ENCODE data around the gene JMJD6.
A peak's percentile ranks its signal among the peaks of the same experiment; 100 is the strongest.

JMJD6 gene

GRCh38 chr17:76736349-76737081, 10.1 kb upstream of the JMJD6 start:
- Histone ChIP-seq H3F3A (ENCODE audit: insufficient read depth, low read length) (peaks cover 29% of the 10 kb centered on the region), H4K20me1 (ENCODE audit: insufficient read depth, low read length) (no peaks in the 10 kb centered on the region), H3K4me1 (ENCODE audit: insufficient read depth, low read length, severe bottlenecking) (peaks cover 68% of the 10 kb centered on the region), H3K4me2 (ENCODE audit: low read length) (peak overlapping the region; percentile 89), H3K4me3 (ENCODE audit: low read depth, low read length, poor library complexity, severe bottlenecking) (peak overlapping the region; percentile 96), H3K9me3 (ENCODE audit: low read length) (no peaks in the 10 kb centered on the region), H3K27ac (ENCODE audit: low read depth, low read length, poor library complexity, severe bottlenecking) (peak overlapping the region; percentile 96), H3K36me3 (ENCODE audit: insufficient read depth, low read length) (peaks cover 58% of the 10 kb centered on the region), H3K9me2 (ENCODE audit: low read depth, low read length) (no peaks in the 10 kb centered on the region), H3K27me3 (ENCODE audit: insufficient read depth, low read length) (no peaks in the 10 kb centered on the region), H3K79me2 (ENCODE audit: insufficient read depth, low read length) (peaks cover 43% of the 10 kb centered on the region), H3K9ac (ENCODE audit: low read length) (peak overlapping the region; percentile 100), H2AFZ (ENCODE audit: low read length) (no peak overlapping the region)
- TF ChIP-seq EZH2 (IDR thresholded peaks at IDR 0.05; ENCODE audit: borderline replicate concordance, low read length) (no peak), CTCF (IDR thresholded peaks at IDR 0.05; ENCODE audit: low read length) (no peak; the same call in 1 of the 2 replicates)

- peak overlapping the region; percentile 100 for H3K9ac ChIP-seq (ENCODE audit: low read length)
- no peaks in the 10 kb centered on the region for H3K27me3 ChIP-seq (ENCODE audit: insufficient read depth, low read length)
- peaks cover 60% of the 10 kb centered on the region for H3K36me3 ChIP-seq (ENCODE audit: insufficient read depth, low read length)
- H3K79me2 ChIP-seq (ENCODE audit: insufficient read depth, low read length) = peaks cover 43% of the 10 kb centered on the region
- H3K27ac ChIP-seq (ENCODE audit: low read depth, low read length, poor library complexity, severe bottlenecking) = peak overlapping the region; percentile 96
- H3F3A ChIP-seq (ENCODE audit: insufficient read depth, low read length) = peaks cover 31% of the 10 kb centered on the region
- no peaks in the 10 kb centered on the region for H4K20me1 ChIP-seq (ENCODE audit: insufficient read depth, low read length)
- no peaks in the 10 kb centered on the region for H3K9me3 ChIP-seq (ENCODE audit: low read length)
- peak overlapping the region; percentile 89 for H3K4me2 ChIP-seq (ENCODE audit: low read length)
- no peak overlapping the region for H2AFZ ChIP-seq (ENCODE audit: low read length)
- TF ChIP-seq EZH2 (IDR thresholded peaks at IDR 0.05; ENCODE audit: borderline replicate concordance, low read length) (no peak), CTCF (IDR thresholded peaks at IDR 0.05; ENCODE audit: low read length) (no peak)
- peaks cover 67% of the 10 kb centered on the region for H3K4me1 ChIP-seq (ENCODE audit: insufficient read depth, low read length, severe bottlenecking)
- H3K9me2 ChIP-seq (ENCODE audit: low read depth, low read length) = no peaks in the 10 kb centered on the region
- peak overlapping the region; percentile 96 for H3K4me3 ChIP-seq (ENCODE audit: low read depth, low read length, poor library complexity, severe bottlenecking)
Observed at GRCh38 chr17:76735586-76736348, 9.4 kb upstream of the JMJD6 start.

- no peaks in the 10 kb centered on the region for H4K20me1 ChIP-seq (ENCODE audit: insufficient read depth, low read length)
- H2AFZ ChIP-seq (ENCODE audit: low read length) = no peak overlapping the region
- peak overlapping the region; percentile 96 for H3K4me3 ChIP-seq (ENCODE audit: low read depth, low read length, poor library complexity, severe bottlenecking)
- peak overlapping the region; percentile 96 for H3K27ac ChIP-seq (ENCODE audit: low read depth, low read length, poor library complexity, severe bottlenecking)
- TF ChIP-seq EZH2 (IDR thresholded peaks at IDR 0.05; ENCODE audit: borderline replicate concordance, low read length) (no peak), CTCF (IDR thresholded peaks at IDR 0.05; ENCODE audit: low read length) (no peak)
- H3K36me3 ChIP-seq (ENCODE audit: insufficient read depth, low read length) = peaks cover 65% of the 10 kb centered on the region
- peaks cover 31% of the 10 kb centered on the region for H3F3A ChIP-seq (ENCODE audit: insufficient read depth, low read length)
- H3K9ac ChIP-seq (ENCODE audit: low read length) = peak overlapping the region; percentile 100
- peak overlapping the region; percentile 89 for H3K4me2 ChIP-seq (ENCODE audit: low read length)
- H3K79me2 ChIP-seq (ENCODE audit: insufficient read depth, low read length) = peaks cover 43% of the 10 kb centered on the region
- no peaks in the 10 kb centered on the region for H3K9me3 ChIP-seq (ENCODE audit: low read length)
- no peaks in the 10 kb centered on the region for H3K27me3 ChIP-seq (ENCODE audit: insufficient read depth, low read length)
- no peaks in the 10 kb centered on the region for H3K9me2 ChIP-seq (ENCODE audit: low read depth, low read length)
- peaks cover 60% of the 10 kb centered on the region for H3K4me1 ChIP-seq (ENCODE audit: insufficient read depth, low read length, severe bottlenecking)
Observed at GRCh38 chr17:76735006-76735405, 8.6 kb upstream of the JMJD6 start.
